ENCODE results near the gene MYBPHL.
A peak's percentile ranks its signal among the peaks of the same experiment; 100 is the strongest.

MYBPHL gene, protein sequence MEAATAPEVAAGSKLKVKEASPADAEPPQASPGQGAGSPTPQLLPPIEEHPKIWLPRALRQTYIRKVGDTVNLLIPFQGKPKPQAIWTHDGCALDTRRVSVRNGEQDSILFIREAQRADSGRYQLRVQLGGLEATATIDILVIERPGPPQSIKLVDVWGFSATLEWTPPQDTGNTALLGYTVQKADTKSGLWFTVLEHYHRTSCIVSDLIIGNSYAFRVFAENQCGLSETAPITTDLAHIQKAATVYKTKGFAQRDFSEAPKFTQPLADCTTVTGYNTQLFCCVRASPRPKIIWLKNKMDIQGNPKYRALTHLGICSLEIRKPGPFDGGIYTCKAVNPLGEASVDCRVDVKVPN

GRCh38 chr1:109306832-109307273, at the start of gene MYBPHL:
Gene MYBPHL, minus strand, starts transcription at chr1:109307011. Its CDS starts 20 bp downstream, at chr1:109306991.
- DNase-seq: peak; percentile 79

GRCh38 chr1:109356505-109356904, 49.7 kb upstream of the MYBPHL start:
- DNase-seq: no peak

GRCh38 chr1:109354929-109355328, 48.1 kb upstream of the MYBPHL start:
- no peak for DNase-seq

- no peak for DNase-seq
Observed at GRCh38 chr1:109351457-109351856, 44.6 kb upstream of the MYBPHL start.

DNA sequence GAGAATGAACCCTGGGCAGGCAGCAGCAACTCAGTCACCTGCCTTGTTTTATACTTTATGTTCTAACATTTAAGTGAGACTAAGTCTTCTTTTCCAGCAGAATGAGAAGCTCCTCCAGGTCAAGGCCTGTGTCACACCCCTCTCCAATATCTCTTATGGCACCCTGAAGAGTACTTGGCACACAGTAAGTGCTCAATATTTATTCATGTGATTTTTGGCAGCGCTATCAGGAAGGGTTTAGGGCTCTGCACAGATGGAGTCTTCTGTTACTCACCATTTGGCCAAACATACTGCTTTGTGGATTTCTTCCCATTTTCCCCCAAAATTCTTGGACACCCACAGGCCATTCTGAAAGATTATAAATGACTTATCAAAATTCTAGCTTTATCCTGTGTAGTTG, 43.8 kb upstream of the MYBPHL start:
- DNase-seq: no peak

DNA sequence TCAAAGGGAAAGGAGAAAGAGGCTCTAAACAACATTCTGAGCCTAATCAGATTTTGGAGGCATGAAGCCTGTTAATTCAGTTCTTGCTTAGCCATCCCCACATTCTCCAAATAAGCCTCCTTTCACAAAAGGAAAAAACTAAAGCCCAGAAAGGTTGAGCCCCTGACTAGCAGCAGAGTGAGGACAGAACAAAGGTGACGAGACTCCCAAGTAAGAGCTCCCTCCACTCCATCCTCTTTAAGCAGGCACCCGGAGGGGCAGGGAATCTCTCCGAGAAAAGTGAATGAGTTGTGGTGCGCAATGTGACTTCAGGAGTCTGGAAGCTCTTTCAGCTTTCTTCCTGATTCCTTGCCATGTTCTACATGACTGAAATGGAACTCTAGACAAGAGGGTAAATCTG, 43.4 kb upstream of the MYBPHL start:
- DNase-seq: no peak

- no peak for DNase-seq
Observed at GRCh38 chr1:109347511-109347910, 40.7 kb upstream of the MYBPHL start.

DNA sequence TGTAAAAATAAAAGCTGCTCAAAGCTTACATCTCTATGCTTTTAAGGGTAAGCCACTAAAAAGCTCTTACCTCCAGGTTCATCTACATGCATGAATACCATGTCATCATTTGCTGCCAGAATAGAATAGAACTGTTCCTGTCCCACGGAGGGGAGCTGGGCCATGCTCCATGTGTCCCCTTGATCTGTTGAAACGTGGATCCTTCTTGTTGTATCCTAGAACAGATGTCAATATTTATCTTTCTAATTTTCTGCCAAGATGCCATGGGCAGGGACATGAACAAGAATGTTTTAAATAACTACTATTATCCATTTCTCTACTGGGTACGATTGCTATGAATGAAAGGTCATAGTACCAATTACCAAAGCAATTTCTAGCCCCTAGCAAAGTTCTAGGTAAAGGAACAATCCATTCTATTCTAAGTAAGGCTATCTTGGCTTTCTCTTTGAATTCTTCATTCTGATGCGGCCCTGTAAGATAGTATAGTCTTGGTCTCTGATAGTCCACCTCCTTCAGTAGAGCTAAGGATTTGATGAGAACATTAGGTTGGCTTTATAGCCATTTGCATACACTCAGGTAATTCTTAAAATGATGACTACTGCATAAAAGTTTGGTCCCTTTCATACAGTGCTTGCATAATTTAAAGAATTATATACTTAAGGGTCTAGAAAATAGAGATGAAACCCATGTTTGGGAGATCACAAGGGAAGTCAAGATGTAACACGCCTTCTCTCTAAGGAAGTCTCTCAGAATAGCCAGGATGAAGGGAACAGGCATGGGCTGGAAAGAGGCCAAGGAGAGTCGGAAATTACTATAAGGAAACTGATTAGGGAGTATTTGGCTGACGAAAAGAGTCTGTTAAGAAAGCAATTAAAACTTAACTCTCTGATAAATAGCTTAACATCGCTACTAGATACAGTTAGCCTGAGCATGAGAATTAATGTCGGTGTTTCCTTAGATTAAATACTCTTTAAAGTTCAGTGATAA, 35.4 kb upstream of the MYBPHL start:
- no peak for DNase-seq

GRCh38 chr1:109338608-109339007, 31.8 kb upstream of the MYBPHL start:
- DNase-seq: no peak

GRCh38 chr1:109338091-109338490, 31.3 kb upstream of the MYBPHL start:
- DNase-seq: no peak

DNA sequence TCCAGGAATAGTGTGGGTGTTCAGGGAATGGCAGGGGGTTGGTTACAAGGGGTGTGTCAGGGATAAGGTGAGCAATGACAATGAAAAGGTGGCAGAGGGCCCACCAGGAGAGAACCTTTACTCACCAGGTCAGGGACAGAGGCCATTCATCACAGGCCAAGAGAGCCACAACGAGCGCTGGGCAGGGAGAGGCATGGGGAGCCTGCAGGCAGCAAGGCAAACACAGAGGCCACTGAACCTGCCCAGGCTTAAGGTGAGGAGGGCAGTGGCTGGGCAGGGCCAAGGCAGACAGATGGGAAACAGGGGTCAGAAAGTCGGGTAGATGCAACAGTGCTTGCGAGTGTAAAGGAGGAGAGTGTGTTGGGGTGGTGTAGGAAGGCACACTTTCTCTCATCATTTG, 28.3 kb upstream of the MYBPHL start:
- DNase-seq: no peak

- no peak for DNase-seq
Observed at GRCh38 chr1:109331113-109331512, 24.3 kb upstream of the MYBPHL start.

DNA sequence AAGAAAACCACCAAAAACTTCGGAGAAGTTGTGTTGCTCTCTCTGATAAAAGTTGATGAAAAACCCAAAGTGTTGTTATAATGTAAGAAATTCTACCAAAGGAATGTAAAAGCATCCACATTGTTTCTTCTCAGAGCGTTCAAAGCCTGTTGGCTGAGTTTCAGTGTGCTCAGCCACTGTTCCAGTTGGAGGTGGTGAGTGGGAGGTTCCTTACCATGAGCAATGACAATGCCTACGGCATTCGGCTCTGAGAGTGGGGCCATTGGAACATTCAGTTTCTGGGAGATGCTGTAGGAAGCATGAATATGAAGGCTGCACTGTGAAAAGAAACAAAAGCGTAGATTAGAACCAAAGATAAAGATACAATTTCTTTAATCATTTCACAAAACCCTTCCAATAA, 20.5 kb upstream of the MYBPHL start:
- no peak for DNase-seq

DNA sequence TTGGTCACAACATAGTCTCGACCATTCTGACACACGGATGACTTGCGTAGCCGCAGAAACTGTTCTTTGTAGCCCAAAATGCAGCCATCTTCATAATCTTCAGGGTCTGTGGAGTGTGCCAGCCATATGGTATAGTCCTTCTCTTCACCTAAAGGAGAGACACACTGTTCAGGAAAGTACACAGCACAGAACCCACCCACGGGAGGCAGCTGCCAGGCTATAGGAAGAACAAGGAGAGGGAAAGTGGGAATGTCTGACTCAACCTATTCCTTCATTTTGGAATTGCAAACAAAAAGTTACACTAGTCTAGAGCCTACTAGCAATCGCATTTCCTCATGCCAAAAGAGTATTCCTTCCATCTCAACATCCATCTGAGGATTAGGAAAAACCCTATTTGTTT, 16.2 kb upstream of the MYBPHL start:
- DNase-seq: no peak

DNA sequence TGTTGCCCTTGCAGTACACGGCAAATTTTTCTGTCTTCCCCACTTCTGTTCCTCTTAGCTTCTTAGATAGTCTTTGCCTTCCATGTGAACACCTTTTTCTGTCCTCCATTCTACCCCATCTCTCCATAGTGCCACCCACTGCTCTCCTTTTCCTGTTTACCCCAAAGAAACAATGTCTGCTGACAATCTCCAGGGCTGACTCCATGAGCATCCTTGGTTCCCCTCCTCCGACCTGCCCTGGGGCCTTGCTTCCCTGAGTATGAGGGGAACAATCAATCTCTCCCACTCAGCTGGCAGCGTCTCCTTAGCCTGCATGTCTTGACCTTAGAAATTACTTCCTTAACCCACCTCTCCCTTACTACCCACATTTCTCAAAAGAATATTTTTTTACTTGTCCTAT, 12.3 kb upstream of the MYBPHL start:
- DNase-seq: no peak

- DNase-seq: no peak
Observed at GRCh38 chr1:109316506-109316905, 9.7 kb upstream of the MYBPHL start.

- DNase-seq: no peak
Observed at GRCh38 chr1:109315288-109315687, 8.5 kb upstream of the MYBPHL start.

DNA sequence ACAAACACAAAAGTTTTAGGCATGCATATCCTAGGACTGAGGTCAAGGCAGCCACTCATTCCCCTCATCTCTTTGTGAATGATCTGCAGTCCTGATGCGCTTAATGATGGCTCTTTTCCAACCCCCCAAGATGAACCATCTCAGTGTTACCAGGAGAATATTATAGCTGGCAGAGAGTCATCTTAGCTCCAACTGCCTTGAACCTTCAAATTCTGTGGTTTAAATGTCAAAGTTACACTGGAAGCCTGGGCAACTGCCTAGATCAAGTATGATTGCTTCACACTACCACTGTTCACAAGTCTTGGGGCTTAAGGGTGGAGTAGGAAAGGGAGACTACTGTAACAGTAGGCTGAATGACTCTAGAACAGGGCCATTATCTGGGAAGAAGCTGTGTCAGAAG, 8.0 kb upstream of the MYBPHL start:
- DNase-seq: no peak

GRCh38 chr1:109312978-109313775, 6.4 kb upstream of the MYBPHL start:
- DNase-seq: no peak

- DNase-seq: no peak
Observed at GRCh38 chr1:109312246-109312645, 5.4 kb upstream of the MYBPHL start.

DNA sequence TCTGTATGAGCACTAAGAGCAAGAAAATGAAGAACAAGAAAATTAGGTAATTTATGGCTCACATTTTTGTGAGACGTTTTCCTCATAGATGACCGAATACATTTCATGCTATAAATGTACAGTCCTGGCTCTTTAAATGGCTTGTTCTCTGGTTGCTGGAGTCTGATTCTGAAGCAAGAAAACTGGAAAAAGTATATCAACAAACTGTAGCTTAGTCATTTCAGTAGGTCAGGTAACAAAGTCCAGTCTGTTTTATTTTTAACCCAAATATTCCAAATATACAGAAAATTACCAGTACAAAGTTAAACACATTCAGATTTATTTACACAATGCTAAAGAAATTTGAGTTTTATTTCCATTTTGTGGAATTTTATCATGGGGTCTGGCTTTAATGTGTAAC, 2.5 kb upstream of the MYBPHL start:
- DNase-seq: no peak

GRCh38 chr1:109307274-109308021, 637 bp upstream of the MYBPHL start:
- peak; percentile 79 for DNase-seq
